Stomach (tissue), 4 donors: ENCODE data around the gene TAGLN2.

Experiments used
- CTCF ChIP-seq, 7 experiments: fragments of 450-650 bp in 4 of 7; fragments of 200-600 bp in 3 of 7; sonication (generic) in 3 of 7; IDR thresholded peaks; one replicate each; pipeline ENCODE4 v1.5.1; 2016 to 2019; ENCODE audit warnings: antibody characterized with exemption in 7 of 7, control low read depth in 2 of 7, mild to moderate bottlenecking in 1 of 7
- EP300 ChIP-seq: sonication (generic); formaldehyde crosslinking; IDR thresholded peaks from one replicate; pipeline ENCODE4 v1.6.1; 2017; ENCODE audit warnings: antibody characterized with exemption
- POLR2AphosphoS5 ChIP-seq, 3 donors: sonication (generic); formaldehyde crosslinking; IDR thresholded peaks; one replicate each; pipeline ENCODE4 v1.6.1; 2016; ENCODE audit warnings: antibody characterized with exemption in 3 of 3

- no peak for TF ChIP-seq EP300
- no peak for TF ChIP-seq POLR2AphosphoS5 (IDR thresholded peaks at IDR 0.05)
- TF ChIP-seq CTCF (IDR thresholded peaks at IDR 0.05) = no peak
These were observed 55.7 kb downstream of the TAGLN2 start for GRCh38 chr1:159869607-159870006.
